Type B pancreatic cell (in vitro differentiated cells): ENCODE results near the gene C1QTNF7. TPM values are rescaled to one million over a fixed set of nuclear protein-coding genes. Genes with fewer than 3 reads are reported as not detected.

Source experiments
- DNase-seq: peaks from one replicate; pipeline ENCODE4 v3.0.0; 2021; ENCODE audit warnings: mixed read lengths; ENCODE audit not compliant: unreplicated experiment; ENCODE audit errors: extremely low spot score
- H3K27ac Mint-ChIP-seq: 2 replicates; pipeline ENCODE4 v1.8.0; 2021; ENCODE audit warnings: mild to moderate bottlenecking, mixed read lengths
- H3K27me3 Mint-ChIP-seq: 2 replicates; pipeline ENCODE4 v1.8.0; 2021; ENCODE audit warnings: mixed read lengths
- H3K36me3 Mint-ChIP-seq: 2 replicates; pipeline ENCODE4 v1.8.0; 2021; ENCODE audit warnings: mixed read lengths
- H3K4me1 Mint-ChIP-seq: one replicate; pipeline ENCODE4 v1.8.0; 2021; ENCODE audit warnings: mixed read lengths; ENCODE audit not compliant: unreplicated experiment
- H3K4me3 Mint-ChIP-seq: 2 replicates; pipeline ENCODE4 v1.8.0; 2021; ENCODE audit warnings: mild to moderate bottlenecking, mixed read lengths
- H3K9me3 Mint-ChIP-seq: 2 replicates; pipeline ENCODE4 v1.8.0; 2021; ENCODE audit warnings: mixed read lengths
- total RNA-seq: library from RNA; stranded (reverse); gene quantifications from 2 replicates; pipeline ENCODE4 v1.2.1, GENCODE V29; 2021; ENCODE audit warnings: low replicate concordance
- TF ChIP-seq, protein P1 (sequence below): fragments of 200-600 bp; sonication (generic); conservative IDR thresholded peaks from 2 replicates; pipeline ENCODE4 v1.5.0; 2021; ENCODE audit warnings: antibody characterized with exemption, mild to moderate bottlenecking

C1QTNF7 gene
- total RNA-seq, 1 donor from 2014 or later = 1.8 TPM

DNA sequence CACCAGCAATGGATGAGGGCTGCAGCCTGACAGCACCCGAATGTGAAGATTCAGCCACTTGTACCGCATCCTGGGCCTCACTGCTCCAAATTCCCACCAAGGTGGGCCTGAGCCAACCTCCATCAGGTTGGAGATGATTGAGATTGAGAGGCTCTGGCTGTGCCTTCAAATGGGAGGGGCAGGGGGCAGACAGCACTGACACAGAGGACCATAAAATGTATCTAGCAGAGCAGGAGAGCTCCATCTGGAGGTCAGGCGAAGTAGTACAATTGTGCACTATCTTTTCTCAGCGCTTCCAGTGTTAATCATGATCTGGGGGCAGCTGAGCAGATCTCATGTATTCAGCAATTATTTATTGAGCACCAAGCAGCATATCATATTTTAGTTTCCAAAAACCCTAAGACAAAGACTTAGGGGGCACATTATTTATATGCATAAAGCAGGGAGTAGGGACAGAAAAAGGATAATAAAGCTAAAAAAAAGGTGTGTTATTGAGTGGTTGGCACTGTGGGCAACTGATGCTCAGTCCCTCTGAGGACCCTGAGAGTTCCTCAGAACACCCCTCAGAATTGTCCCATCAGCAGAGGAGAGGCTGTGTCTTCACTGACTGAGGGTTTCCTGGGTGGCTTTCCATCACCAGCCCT is 31.6 kb upstream of the C1QTNF7 start:
- Mint-ChIP-seq H3K27me3 (peaks cover 4% of the 10 kb centered on the region), H3K4me1 (peaks cover 20% of the 10 kb centered on the region), H3K4me3 (no peak overlapping the region), H3K36me3 (peaks cover 4% of the 10 kb centered on the region), H3K27ac (no peak overlapping the region), H3K9me3 (peaks cover 14% of the 10 kb centered on the region)
- no peak for DNase-seq
- TF ChIP-seq, protein P1, sequence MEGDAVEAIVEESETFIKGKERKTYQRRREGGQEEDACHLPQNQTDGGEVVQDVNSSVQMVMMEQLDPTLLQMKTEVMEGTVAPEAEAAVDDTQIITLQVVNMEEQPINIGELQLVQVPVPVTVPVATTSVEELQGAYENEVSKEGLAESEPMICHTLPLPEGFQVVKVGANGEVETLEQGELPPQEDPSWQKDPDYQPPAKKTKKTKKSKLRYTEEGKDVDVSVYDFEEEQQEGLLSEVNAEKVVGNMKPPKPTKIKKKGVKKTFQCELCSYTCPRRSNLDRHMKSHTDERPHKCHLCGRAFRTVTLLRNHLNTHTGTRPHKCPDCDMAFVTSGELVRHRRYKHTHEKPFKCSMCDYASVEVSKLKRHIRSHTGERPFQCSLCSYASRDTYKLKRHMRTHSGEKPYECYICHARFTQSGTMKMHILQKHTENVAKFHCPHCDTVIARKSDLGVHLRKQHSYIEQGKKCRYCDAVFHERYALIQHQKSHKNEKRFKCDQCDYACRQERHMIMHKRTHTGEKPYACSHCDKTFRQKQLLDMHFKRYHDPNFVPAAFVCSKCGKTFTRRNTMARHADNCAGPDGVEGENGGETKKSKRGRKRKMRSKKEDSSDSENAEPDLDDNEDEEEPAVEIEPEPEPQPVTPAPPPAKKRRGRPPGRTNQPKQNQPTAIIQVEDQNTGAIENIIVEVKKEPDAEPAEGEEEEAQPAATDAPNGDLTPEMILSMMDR = peak; percentile 79

DNA sequence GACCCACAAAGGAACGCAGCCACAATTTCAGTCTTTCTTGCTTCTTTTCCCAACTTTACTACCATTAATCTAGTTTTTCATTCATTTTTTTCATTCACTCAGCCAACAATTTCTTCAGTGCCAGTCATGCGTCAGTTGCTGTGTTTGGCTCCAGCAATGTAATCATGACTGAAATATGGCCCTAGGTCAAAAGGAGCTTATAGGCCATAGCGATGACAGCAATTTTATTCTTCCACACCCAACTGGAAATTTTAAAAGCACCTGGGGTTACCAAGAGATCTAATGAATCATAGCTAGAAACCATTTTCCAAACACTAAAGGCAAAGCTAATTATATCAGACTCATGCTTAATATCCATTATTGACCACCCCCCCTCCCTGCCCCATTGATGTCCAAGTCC is 29.8 kb upstream of the C1QTNF7 start:
- peak overlapping the region; percentile 67 for H3K27ac Mint-ChIP-seq
- DNase-seq = no peak
- TF ChIP-seq, protein P1 = no peak
- peaks cover 4% of the 10 kb centered on the region for H3K36me3 Mint-ChIP-seq
- no peak overlapping the region for H3K4me3 Mint-ChIP-seq
- H3K4me1 Mint-ChIP-seq = peaks cover 31% of the 10 kb centered on the region
- H3K9me3 Mint-ChIP-seq = peaks cover 14% of the 10 kb centered on the region
- peaks cover 4% of the 10 kb centered on the region for H3K27me3 Mint-ChIP-seq

DNA sequence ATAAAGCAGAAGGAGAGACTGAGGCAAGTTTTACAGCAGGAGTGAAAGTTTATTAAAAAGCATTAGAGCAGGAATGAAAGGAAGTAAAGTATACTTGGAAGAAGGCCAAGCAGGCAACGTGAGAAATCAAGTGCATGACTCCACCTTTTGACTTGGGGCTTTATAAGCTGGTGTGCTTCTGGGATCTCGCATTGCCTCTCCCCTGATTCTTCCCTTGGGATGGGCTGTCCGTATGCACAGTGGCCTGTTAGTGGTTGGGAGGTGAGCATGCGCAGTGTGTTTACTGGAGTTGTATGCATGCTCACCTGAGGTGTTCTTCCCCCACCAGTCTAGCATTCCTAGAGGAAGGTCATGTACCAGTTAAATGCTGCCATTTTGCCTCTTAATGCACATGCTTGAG is 29.1 kb upstream of the C1QTNF7 start:
- Mint-ChIP-seq H3K4me1 (peaks cover 35% of the 10 kb centered on the region), H3K9me3 (peaks cover 14% of the 10 kb centered on the region), H3K27me3 (peaks cover 4% of the 10 kb centered on the region), H3K27ac (peak overlapping the region; percentile 67), H3K36me3 (peaks cover 4% of the 10 kb centered on the region), H3K4me3 (no peak overlapping the region)
- no peak for DNase-seq
- TF ChIP-seq, protein P1 = no peak

DNA sequence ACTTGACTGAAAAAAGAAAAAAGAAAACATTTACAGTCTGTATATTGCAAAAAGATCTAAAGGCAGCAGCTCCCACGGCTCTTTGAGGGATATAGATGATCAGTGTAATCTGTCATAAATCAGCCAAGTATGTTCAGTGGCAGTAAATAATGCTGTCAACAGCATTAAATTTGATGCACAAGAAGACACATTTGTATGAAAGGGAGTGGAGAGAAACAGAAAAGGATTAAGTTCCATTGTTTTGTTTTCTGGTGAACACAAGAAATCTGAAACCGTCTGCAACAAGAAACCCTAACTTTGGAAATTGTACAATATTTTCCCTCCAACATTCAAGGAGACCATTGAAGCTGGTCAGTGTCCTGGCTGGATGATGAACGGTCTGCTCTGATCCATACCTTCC is 27.6 kb upstream of the C1QTNF7 start:
- Mint-ChIP-seq H3K27ac (peak overlapping the region; percentile 98), H3K27me3 (peaks cover 4% of the 10 kb centered on the region), H3K36me3 (peaks cover 4% of the 10 kb centered on the region), H3K4me1 (peaks cover 34% of the 10 kb centered on the region), H3K9me3 (peaks cover 14% of the 10 kb centered on the region), H3K4me3 (peak overlapping the region; percentile 80)
- TF ChIP-seq, protein P1 = no peak
- DNase-seq = no peak

DNA sequence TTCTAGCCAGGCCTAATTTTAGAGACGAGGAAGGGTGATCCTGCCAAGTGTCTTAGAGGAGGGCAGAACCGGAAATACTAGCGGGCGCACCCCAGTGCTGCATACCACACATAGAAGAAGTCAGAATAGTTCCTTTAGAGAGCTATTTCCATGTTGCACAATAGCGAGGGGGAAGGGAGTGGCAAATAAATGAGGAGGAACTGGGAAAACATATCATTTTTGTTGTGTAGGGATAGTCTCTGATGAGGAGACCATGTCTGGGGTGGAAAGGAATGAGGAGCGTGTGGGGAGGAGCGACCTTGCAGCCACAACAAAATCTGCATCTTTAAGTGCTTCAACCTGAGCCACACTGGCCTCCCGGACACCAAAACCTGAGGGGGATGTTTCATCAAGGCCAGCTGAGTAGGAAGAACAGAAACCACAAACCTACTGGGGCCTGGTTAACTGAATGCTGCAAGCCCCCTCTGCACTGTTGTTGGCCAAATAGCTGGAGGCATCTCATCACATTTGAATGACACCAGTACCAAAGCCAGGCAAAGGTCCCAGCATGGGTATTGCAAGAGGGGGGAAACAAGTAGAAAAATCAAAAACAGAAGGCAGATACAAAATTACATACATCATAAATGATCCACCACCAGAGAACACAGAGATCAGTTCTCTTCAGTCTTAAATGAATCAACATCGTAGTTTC is 26.7 kb upstream of the C1QTNF7 start:
- Mint-ChIP-seq H3K9me3 (peaks cover 14% of the 10 kb centered on the region), H3K36me3 (peaks cover 4% of the 10 kb centered on the region), H3K4me1 (peaks cover 36% of the 10 kb centered on the region), H3K27me3 (peaks cover 11% of the 10 kb centered on the region), H3K4me3 (peak overlapping the region; percentile 80), H3K27ac (peak overlapping the region; percentile 98)
- DNase-seq = no peak
- TF ChIP-seq, protein P1 = no peak
